Natural killer cell (primary cell): ENCODE data around the gene SCYGR1. TPM values are rescaled to one million over a fixed set of nuclear protein-coding genes. Genes with fewer than 3 reads are reported as not detected.

Experiments
- ATAC-seq, 3 donors: fragments of 150-1000 bp in 2 of 3; fragments of 200-7000 bp in 1 of 3; cut with Tn5 transposase; 1 replicate in 1 of 3; 2 replicates in 2 of 3; pipeline ENCODE4 v1.10.0; 2021; ENCODE audit warnings: mild to moderate bottlenecking in 2 of 3, moderate library complexity in 2 of 3
- DNase-seq, 2 donors: peaks; one replicate each; pipeline versions ENCODE4 v3.0.0 to v3.0.0-alpha.2; 2013 to 2021; ENCODE audit warnings: mixed read lengths in 1 of 2
- H3K27ac ChIP-seq: one replicate; pipeline ENCODE4 v1.5.1; 2013; ENCODE audit warnings: mild to moderate bottlenecking, low read length
- H3K27me3 ChIP-seq: one replicate; pipeline ENCODE4 v1.6.1; 2013; ENCODE audit warnings: low read length; ENCODE audit not compliant: control insufficient read depth, insufficient read depth
- H3K36me3 ChIP-seq: one replicate; pipeline ENCODE4 v1.6.1; 2013; ENCODE audit warnings: low read length; ENCODE audit not compliant: control insufficient read depth, insufficient read depth
- H3K4me1 ChIP-seq: one replicate; pipeline ENCODE4 v1.6.1; 2013; ENCODE audit warnings: low read length; ENCODE audit not compliant: control insufficient read depth, insufficient read depth
- H3K4me3 ChIP-seq: one replicate; pipeline ENCODE4 v1.5.1; 2013; ENCODE audit warnings: low read length
- H3K9me3 ChIP-seq: one replicate; pipeline ENCODE4 v1.6.1; 2013; ENCODE audit warnings: low read length; ENCODE audit not compliant: control insufficient read depth, insufficient read depth
- H3K27ac Mint-ChIP-seq, 2 donors: one replicate each; pipeline ENCODE4 v1.8.0; 2022; ENCODE audit warnings: mild to moderate bottlenecking in 2 of 2, mixed read lengths in 2 of 2, moderate library complexity in 1 of 2
- H3K27me3 Mint-ChIP-seq, 2 donors: one replicate each; pipeline ENCODE4 v1.8.0; 2022; ENCODE audit warnings: low read depth in 2 of 2, mixed read lengths in 2 of 2
- H3K36me3 Mint-ChIP-seq: one replicate; pipeline ENCODE4 v1.8.0; 2022; ENCODE audit warnings: mixed read lengths
- H3K4me1 Mint-ChIP-seq, 2 donors: one replicate each; pipeline ENCODE4 v1.8.0; 2022; ENCODE audit warnings: mixed read lengths in 2 of 2
- H3K4me3 Mint-ChIP-seq: one replicate; pipeline ENCODE4 v1.8.0; 2022; ENCODE audit warnings: mild to moderate bottlenecking, moderate library complexity, mixed read lengths
- H3K9me3 Mint-ChIP-seq, 2 donors: one replicate each; pipeline ENCODE4 v1.8.0; 2022; ENCODE audit warnings: mixed read lengths in 2 of 2
- WGBS: methylation state at CpG from one replicate; pipeline ENCODE4 v1.1.7; 2013; ENCODE audit warnings: missing lambda C conversion rate; ENCODE audit not compliant: insufficient coverage; 5-methylcytosine and 5-hydroxymethylcytosine counted together
- intact Hi-C: fragments of 100-400 bp; cut with micrococcal nuclease; formaldehyde crosslinking; loops from one replicate; pipeline ENCODE4 v1.14.2; 2022
- total RNA-seq, 4 donors: library from RNA; stranded (reverse); fragments of 120-200 nt in 1 of 4; gene quantifications; one replicate each; pipeline versions ENCODE4 v1.2.3 to v1.2.4, GENCODE V29; 2013 to 2022
- TF ChIP-seq, protein P1 (sequence below): fragments of 200-600 bp; IDR thresholded peaks from one replicate; pipeline ENCODE4 v1.8.0; 2022; ENCODE audit warnings: antibody characterized with exemption

The SCYGR1 gene
- total RNA-seq, 3 donors from 2014 or later (not counting 1 experiment from before 2014, with no cell fraction given) = not detected

DNA sequence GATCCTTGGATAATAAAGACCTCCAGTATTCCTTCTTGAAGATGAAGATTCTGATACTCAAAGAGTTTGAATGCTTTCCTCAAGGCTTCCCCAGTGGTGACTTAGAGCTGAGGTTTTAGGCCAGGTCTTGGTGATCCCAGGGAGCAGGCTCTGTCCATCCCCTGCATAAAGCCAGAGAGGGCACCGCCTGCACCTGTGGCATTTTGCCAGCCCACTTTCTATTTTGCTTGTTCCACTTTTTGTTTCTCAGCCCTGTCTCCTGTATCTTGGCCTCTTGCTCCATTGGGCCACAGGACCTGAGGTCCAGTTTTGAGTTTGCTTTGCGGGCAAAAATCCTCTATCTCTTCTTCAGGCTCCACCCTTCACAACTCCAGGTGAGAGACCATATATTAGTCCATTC lies 6.7 kb upstream of the SCYGR1 start:
- H3K4me3 ChIP-seq = no peak overlapping the region
- intact Hi-C loops = no loop called here
- no peaks in the 10 kb centered on the region for H3K27me3 ChIP-seq
- H3K27ac ChIP-seq = no peak overlapping the region
- ATAC-seq = no peak
- WGBS = 50% methylated on average over 2 of the region's 2 CpGs
- no peaks in the 10 kb centered on the region for H3K9me3 ChIP-seq
- no peaks in the 10 kb centered on the region for H3K4me1 ChIP-seq
- Mint-ChIP-seq H3K4me1 (no peaks in the 10 kb centered on the region), H3K27ac (no peak overlapping the region), H3K4me3 (no peak overlapping the region), H3K27me3 (peaks cover 0 to 3% of the 10 kb centered on the region in 2 donors), H3K9me3 (no peaks in the 10 kb centered on the region), H3K36me3 (no peaks in the 10 kb centered on the region)
- TF ChIP-seq, protein P1, sequence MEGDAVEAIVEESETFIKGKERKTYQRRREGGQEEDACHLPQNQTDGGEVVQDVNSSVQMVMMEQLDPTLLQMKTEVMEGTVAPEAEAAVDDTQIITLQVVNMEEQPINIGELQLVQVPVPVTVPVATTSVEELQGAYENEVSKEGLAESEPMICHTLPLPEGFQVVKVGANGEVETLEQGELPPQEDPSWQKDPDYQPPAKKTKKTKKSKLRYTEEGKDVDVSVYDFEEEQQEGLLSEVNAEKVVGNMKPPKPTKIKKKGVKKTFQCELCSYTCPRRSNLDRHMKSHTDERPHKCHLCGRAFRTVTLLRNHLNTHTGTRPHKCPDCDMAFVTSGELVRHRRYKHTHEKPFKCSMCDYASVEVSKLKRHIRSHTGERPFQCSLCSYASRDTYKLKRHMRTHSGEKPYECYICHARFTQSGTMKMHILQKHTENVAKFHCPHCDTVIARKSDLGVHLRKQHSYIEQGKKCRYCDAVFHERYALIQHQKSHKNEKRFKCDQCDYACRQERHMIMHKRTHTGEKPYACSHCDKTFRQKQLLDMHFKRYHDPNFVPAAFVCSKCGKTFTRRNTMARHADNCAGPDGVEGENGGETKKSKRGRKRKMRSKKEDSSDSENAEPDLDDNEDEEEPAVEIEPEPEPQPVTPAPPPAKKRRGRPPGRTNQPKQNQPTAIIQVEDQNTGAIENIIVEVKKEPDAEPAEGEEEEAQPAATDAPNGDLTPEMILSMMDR = no peak
- no peaks in the 10 kb centered on the region for H3K36me3 ChIP-seq
- no peak for DNase-seq

DNA sequence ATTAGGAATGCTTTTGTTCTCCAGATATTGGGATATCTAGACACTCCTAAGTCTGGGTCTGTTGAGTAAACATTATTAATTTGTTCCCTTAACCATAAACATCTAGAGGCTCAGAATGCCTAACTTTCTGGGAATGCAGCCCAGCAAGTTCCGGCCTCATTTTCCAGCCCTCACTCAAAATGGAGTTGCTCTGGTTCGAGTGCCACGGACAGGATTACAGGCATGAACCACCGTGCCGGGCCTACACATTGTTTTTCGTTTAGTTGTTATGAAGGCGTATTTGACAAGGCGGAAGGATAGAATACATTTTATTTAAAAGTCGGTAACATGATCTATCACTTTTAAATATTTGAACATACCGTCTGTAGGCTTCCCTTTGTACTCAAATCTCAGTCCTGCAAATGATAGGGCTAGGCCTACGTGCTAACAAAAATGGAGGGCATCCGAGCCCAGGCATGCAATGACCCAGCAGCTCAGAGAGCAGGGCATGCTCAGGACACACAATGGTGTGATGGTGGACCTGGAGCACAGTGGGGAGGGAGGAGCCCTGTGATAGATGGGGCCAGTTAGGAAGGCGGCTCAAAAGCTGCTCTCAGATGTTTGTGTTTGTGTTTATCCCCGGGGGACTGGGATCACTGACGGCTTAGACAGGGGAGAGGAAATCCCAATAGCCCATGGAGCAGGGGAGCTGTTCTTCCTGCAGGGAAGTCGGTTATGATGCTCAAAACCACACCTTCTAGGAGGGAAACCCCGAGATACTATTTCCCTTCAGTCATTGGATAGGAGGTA lies 2.9 kb upstream of the SCYGR1 start:
- DNase-seq (no peak), ATAC-seq (no peak)
- Mint-ChIP-seq H3K4me1 (no peaks in the 10 kb centered on the region), H3K27ac (no peak overlapping the region), H3K36me3 (no peaks in the 10 kb centered on the region), H3K27me3 (peaks cover 0 to 3% of the 10 kb centered on the region in 2 donors), H3K4me3 (no peak overlapping the region), H3K9me3 (no peaks in the 10 kb centered on the region)
- no peaks in the 10 kb centered on the region for H3K36me3 ChIP-seq
- no peak overlapping the region for H3K4me3 ChIP-seq
- H3K4me1 ChIP-seq = peaks cover 4% of the 10 kb centered on the region
- TF ChIP-seq, protein P1 = no peak
- H3K9me3 ChIP-seq = no peaks in the 10 kb centered on the region
- WGBS = 94% methylated on average over 17 of the region's 17 CpGs
- no peak overlapping the region for H3K27ac ChIP-seq
- intact Hi-C loops = no loop called here
- no peaks in the 10 kb centered on the region for H3K27me3 ChIP-seq

DNA sequence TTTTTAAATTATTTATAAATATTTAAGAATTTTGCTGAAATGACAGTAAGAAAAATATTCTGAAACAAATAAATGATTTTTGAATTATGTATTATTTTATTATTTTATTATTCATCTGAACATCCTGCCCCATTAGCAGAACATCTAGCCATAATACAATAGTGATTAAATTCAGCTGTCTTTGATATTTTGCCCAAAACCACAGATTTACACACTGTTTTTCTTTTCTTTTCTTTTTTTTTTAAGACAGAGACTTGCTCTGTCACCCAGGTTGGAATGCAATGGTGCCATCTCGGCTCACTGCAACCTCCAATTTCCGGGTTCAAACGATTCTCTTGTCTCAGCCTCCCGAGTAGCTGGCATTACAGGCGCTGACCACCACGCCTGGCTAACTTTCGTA lies 1.9 kb upstream of the SCYGR1 start:
- H3K4me1 ChIP-seq = peaks cover 4% of the 10 kb centered on the region
- no peaks in the 10 kb centered on the region for H3K9me3 ChIP-seq
- no peak overlapping the region for H3K27ac ChIP-seq
- H3K36me3 ChIP-seq = no peaks in the 10 kb centered on the region
- 92% methylated on average over 7 of the region's 7 CpGs for WGBS
- Mint-ChIP-seq H3K27ac (no peak overlapping the region), H3K36me3 (no peaks in the 10 kb centered on the region), H3K4me1 (no peaks in the 10 kb centered on the region), H3K27me3 (peaks cover 0 to 3% of the 10 kb centered on the region in 2 donors), H3K4me3 (no peak overlapping the region), H3K9me3 (no peaks in the 10 kb centered on the region)
- intact Hi-C loops = no loop called here
- DNase-seq = no peak
- no peaks in the 10 kb centered on the region for H3K27me3 ChIP-seq
- no peak overlapping the region for H3K4me3 ChIP-seq
- no peak for ATAC-seq
- TF ChIP-seq, protein P1 = no peak

DNA sequence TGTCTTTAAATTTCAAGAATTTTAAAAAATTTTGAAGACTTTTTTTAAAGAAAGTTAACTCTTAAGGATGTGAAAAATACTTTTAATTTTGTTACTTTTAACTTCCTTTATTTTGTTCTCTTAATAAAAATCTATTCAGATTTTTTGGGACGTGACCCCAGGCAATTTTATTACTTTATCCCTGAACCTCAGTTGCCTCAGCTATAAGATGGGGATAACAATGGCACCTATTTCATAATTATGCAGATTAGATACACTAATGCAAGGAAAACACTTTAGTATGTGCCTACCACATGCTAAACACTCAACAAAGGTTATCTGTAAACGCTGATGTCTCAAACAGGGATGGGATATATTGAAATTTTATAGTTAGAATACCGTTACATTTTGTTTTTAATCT lies 1.5 kb upstream of the SCYGR1 start:
- WGBS = no CpG with 5 or more reads among the region's 3 CpGs
- no peak for ATAC-seq
- intact Hi-C loops = no loop called here
- TF ChIP-seq, protein P1 = no peak
- Histone ChIP-seq H3K36me3 (no peaks in the 10 kb centered on the region), H3K27me3 (no peaks in the 10 kb centered on the region), H3K9me3 (no peaks in the 10 kb centered on the region), H3K4me3 (no peak overlapping the region), H3K27ac (no peak overlapping the region), H3K4me1 (peaks cover 4% of the 10 kb centered on the region)
- DNase-seq = no peak
- Mint-ChIP-seq H3K36me3 (no peaks in the 10 kb centered on the region), H3K4me1 (no peaks in the 10 kb centered on the region), H3K9me3 (no peaks in the 10 kb centered on the region), H3K4me3 (no peak overlapping the region), H3K27ac (no peak overlapping the region), H3K27me3 (peaks cover 0 to 3% of the 10 kb centered on the region in 2 donors)
